ENCODE measurements around the gene SLC1A1.

The SLC1A1 gene

DNA sequence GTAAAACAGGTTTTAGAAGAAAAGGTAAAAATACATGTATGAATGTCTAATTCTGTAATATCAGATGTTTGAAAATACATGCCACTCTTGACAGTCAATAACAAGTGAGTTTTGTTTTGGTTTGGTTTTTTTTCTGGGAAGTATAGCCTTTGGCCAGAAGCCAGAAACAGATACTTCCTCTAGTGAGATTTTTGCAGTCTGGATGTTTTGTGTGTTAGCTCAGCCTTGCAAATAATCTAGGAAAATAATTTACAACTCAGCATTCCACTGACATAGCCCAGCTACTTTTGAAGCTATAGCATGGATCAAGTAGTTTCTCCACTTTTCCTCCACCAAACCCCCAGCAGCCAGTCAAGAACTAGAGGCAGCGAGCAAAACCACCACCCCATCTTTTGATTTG, 56.7 kb downstream of the SLC1A1 start:
- DNase-seq: no peak

DNA sequence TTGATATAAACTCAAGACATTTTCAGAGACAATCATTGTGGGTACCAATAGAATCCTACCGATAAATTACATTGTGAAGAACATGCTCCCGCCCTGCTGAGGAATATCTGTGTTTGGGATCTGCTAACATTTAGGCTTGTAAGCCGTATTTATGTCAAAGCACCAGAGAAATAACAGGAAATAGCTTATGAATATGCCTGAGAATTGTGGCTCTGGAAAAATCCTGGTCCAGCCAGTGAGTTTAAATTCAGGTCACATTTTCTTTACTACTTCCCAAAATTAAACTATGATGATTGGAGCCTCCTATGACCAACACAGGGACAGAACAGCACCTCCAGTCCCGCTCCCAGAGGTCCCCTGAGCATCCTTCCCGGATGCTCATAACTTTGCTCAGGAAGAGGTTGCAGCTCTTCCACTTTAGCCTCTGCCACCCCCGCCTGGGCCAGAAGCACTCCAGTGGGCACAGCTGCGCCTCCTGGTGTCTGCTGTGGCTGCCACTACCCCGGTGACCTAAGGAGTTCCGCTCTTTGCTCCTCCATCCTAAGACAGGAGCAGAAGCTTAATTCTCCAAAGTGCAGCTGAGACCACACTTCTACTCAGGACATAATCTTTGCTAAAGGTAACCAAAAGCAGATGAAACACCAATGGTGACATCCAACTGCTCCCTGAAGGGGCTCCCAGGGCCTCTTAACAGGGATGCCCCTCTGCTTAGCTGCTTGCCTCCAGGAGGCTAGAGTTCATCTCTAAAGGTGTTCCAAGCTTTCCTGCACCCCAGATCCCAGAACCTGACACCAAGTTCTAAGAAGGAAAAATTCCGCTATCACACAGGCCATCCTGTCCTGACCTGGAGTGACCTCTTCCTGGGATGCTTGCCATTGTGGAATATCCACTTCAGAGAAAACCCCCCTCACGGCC, 58.8 kb downstream of the SLC1A1 start:
- no peak for DNase-seq

DNA sequence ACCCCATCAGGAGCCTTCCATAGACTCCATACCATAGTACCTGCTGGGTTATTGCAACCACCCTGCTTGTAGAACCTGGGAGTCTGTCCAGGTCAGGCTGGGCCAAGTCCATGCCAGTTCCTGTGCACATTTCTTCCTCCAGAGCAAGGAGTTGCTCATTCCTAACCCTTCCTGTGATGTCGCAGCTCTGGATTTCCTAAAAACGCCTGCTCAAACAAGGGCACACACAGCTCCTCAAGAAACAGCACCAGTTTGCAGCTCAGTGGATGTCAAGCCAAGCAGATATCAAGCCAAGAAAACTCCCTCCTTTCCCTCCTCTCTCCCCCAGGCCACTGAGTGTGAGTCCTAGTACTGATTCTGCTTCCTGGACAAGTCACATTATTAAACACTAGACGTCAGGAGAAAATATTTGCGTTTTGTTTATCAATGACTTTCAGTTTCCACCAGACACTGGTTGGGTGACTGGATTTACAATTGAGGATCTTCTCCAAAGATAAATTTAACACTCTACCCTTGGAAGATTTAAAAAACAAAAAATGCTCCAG, 59.6 kb downstream of the SLC1A1 start:
- DNase-seq: no peak

DNA sequence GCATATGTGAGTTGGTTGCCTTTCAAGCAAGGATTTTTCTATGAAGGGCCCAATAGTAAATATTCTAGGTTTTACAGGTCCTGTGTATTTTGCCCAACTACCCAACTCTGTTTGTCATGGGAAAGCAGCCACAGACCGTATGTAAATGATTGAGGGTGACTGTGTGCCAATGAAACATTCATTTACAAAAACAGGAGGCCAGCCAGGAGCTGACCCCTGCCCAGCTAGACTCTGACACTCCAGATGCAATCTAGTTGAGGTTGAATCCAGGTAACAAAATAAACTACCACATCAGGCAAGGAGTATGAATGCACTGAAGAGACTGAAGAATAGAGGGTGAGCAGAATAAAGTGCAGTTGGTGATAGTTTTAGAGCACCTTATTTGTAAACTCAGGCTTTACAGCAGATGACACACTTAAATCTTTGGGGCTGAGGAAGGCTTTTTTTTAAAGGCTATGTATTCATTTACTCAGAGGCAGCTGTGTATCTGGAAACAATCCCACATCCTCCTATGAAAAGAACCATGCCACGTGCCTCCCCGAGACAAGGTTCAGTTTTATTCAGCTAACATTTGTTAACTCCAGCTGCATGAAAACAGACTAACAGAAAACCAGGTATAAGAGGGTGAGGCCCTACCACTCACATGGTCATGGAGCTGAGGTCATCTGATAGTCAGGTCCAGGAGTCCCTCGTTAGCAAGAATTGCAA, 60.7 kb downstream of the SLC1A1 start:
- peak; percentile 70 for DNase-seq

DNA sequence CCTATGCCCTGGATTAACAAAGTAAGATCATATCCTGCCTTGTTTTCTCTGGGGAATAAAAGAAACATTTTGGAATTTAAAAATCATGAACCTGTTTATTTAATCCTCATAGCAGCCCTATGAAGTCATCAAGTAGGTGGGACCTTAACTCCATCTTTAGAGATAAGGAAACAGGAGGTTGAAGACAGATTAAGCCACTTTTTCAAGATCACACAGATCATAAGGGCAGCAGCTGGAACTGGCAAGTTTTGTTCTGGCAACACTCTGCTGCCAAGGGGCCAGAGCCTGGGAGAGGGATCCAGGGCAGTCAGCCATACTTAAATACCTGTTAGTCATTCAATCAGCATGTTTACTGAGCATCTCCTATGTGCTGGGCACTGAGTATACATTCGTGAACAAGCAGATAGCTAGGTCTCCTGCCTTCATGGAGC, 63.7 kb downstream of the SLC1A1 start:
- DNase-seq: no peak

DNA sequence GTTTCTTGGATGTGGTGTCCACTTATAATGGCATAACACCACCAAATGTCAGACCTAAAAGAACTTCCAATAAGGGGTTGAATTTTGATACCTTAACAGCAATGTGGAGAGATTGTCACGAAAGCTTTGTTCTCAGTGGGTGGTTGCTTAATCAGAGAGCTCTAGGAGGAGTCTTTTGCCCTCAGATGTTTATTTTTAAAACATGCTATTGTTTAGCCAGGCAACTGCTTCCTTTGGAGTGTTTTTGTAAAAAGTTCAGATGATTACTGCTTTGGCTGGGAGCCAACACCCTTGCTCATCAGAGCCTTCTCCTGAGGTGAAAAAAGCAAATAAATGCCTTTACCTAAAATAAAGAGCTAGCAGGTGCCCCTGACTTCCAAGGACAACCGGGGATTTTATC, 65.0 kb downstream of the SLC1A1 start:
- DNase-seq: no peak

DNA sequence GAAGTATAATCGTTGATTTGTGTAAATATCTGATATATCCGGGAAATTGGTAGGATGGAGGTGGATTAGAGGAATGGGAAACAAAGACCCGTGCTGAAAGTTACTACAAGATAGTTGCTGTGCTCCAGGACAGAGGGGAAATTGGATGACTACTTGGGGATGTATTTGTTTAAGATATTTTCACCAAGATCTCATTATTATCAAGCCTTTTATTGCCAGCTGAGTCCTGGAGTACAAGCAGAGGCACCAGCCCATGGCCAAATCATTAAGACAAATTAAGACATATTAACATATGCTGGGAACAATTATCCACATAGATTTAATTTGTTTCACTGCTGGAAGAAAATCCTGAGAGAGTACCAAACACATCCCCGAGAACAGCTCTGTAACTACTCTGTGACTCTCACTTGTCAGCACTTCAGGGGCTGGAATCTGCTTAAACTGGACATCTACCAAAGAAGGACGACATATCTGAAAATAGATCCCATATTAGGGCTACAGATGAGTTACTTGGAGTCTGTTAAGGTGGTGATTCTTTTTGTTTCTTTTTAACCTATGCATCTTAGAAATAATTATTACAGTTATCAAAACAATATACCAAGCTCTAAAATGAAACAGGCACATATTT, 68.2 kb downstream of the SLC1A1 start:
- no peak for DNase-seq

DNA sequence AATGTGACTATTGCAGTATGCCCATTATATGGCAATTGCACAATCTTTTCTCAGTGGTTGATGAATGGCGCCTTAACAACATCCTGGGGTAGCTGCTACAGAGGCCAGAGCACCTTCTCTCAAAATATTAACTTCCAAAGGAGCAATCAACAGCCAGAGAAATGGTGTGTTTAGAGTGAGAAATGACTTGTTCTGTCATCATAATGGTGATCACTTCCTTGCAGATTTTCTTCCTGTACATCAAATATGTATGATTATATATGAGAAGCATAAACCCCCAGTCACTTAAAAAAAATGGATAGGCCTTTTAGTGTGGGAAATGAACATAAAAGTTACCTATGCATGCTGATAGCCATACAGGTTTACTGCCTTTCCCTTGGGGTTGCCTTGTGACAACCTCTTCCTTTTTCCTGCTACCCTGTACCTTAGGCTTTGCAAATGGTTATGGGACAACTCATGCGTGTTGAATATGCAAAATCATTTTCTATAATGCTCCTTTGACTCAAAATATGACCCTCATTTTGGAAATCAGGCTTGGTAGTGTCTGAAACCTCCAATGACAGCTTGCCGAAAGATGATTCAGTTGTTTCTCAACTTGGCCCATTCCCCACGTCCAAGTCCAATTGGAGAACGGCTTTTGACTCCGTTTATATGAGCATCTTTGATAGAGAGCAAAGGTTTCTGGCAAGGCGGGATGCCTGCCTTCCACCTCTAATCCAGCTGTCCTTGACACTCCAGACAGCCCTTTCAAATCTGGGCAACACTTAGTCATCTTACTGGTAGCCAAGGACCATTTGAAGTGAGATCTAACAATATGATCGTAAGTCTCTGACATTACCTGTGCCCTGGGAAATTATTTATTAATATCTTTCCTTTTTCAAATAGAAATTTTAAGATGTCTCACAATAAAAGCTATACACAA, 69.3 kb downstream of the SLC1A1 start:
- no peak for DNase-seq

DNA sequence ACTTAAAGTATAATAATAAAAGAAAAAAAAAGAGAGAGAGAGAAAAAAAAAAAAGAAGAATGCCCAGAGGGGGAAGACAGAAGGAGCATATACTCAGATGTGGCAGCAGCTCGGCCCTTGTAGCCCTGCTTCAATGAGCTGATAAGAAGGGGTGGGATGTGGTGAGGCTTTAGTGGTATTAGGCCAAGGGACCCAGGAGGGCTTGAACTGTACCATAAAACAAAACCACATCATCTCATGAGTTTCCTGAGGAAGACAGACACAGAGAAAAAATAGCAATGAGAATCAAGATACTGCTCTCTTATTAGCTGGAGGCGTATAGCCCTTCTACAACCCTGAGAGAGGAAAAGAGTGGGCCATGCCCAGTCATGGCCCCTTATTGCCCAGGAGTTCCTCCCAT, 72.8 kb downstream of the SLC1A1 start:
- no peak for DNase-seq

DNA sequence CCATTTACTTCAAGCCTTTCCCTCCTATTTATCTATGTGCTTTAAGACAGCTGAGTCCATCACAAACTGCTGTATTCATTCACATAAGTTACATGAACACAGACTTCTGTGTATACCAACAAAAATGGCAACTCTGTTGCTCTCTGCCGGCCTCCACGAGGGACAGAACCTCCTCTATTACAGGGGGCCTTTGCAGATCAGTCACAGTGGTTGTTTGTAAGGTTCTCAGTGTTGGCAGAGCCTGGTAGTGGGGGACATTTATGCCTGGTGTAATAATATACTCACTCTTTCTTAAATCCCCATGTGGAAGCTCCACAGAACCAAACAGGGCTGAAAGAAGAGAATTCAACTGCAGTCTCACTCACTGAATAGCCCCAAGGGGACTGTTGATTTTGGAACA, 76.5 kb downstream of the SLC1A1 start:
- no peak for DNase-seq

DNA sequence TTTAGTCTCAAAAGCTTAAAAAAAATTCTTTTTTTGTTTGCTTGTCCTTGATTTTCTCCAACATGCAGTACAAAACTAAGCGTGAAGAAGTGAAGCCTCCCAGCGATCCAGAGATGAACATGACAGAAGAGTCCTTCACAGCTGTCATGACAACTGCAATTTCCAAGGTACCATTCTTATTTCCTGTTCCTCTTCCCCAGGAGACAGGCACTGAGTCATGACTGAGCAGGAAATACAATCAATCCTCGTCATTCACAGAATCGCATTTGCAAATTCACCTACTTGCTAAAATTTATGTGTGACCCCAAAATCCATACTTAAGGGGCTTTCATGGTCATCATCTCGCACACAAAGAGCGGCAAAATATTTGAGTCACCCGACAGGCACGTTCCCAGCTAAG, 77.3 kb downstream of the SLC1A1 start:
- no peak for DNase-seq

DNA sequence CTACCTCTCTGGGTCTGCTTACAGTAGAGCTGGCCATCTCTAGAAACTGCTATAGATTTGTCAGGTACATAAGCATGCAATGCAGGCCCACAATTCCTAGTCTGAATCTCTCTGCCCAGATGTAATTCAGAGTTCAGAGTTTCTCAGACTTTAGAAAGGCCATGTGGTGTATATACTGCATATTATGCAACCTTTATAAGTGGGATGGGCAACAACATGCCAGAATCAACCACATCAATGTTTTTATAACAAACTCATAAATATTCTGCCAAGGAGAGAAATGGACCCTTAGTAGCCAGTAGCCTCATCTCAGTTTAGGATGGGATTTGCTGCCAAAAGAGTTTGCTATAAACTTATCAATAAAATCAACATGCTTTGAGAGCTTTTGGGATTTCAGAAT, 78.8 kb downstream of the SLC1A1 start:
- DNase-seq: no peak

DNA sequence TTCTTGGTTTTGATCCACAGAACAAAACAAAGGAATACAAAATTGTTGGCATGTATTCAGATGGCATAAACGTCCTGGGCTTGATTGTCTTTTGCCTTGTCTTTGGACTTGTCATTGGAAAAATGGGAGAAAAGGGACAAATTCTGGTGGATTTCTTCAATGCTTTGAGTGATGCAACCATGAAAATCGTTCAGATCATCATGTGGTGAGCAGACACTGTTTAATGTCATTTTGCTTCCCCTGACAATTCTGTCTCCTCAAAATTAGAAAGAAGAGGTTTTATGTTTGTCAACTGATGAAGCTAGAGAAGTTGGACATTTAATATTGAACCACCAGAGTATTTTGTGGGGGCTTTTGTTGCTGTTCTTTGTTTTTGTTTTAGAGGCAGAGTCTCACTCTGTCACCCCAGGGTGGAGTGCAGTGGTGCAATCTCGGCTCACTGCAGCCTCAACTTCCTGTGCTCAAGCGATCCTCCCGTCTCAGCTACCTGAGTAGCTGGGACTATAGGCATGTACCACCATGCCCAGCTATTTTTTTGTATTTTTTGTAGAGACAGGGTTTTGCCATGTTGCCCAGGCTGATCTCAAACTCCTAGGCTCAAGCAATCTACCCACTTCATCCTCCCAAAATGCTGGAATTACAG, 82.0 kb downstream of the SLC1A1 start:
- no peak for DNase-seq

DNA sequence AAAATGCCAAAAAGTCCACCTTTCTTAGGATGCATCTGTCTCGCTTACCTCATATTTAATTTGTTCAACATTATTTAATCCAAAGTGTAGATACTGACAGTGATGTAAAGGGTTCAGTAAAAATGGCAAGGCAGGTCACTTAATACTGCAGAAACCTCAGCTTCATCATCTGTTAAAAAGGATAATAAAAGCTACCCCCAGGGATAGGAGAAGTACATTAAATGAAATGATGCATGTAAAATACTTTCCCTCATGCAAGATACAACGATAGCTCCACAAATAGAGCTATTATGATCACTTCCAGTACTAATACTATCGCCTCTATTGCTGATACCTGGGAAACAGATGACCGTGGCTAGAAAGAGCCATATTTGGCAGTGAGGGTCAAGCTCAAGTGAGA, 82.9 kb downstream of the SLC1A1 start:
- DNase-seq: no peak

DNA sequence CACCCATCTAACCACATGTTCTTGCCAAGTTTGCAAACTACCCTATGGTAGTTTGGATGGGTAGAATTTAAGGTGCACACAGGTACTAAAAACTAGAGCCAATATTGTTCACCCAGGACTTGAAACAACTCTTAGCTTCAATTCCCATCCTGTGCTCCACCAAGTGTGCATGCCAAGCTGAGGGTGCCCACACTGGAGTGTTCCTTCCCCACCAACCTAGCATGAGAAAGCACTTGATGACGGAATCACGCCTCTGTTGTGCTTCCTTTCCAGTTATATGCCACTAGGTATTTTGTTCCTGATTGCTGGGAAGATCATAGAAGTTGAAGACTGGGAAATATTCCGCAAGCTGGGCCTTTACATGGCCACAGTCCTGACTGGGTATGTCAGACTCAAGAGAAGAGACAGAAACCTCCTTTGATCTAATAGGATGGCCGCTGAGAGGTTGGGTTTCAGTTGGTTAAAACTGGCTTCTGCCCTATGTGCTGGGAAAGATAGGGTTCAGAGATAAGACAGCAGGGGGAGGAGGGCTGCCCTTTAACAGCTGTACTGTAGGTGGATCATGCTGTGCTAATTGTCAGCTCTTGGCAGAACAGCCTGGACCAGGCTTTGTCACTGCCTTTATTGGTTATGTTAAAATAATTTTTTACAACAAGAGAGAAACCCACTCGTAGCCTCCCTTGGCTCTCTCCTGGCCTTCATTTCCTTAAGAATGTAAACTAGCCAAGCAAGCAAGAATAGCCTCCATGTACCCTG, 83.5 kb downstream of the SLC1A1 start:
- DNase-seq: peak; percentile 85

DNA sequence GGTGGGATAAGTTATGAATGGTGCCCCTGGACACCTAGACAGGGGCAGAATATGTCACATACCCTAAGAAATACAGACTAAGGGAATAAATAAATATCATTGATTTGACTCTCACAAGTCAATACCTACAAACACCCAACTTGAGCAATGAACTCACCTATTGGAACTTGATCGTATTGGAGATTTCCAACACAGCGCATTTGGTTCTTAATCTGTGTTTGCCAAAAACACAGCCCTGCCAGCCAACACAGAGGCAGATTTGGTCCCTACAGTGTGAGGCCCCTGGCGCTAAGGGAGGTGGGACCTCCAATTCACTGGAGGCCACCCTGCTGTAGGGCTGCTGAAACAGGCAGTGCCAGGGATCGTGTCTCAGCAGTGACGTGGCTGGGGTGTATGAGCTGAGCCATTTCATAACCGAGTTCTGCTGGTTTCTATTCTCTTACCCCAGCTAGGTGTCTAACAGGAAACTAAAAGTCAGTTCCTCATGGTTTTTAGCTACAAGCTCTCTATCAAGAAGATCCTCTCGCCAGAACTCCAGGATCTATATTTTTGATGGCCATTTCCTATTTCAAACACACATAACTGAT, 84.5 kb downstream of the SLC1A1 start:
- DNase-seq: no peak

DNA sequence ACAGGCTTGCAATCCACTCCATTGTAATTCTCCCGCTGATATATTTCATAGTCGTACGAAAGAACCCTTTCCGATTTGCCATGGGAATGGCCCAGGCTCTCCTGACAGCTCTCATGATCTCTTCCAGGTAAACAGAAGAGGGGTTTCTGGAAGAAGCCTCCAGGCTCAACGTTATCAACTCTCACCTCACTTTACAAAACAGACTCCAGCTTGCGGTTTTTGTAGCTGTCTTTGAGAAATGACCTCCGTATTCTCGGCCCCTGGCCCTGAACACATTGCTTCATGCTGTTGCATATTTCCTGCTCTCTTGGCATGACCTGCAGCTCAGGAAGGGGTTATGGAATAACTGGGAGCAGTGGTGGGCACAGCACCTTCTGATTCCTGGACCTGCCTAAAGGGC, 85.7 kb downstream of the SLC1A1 start:
- DNase-seq: no peak

DNA sequence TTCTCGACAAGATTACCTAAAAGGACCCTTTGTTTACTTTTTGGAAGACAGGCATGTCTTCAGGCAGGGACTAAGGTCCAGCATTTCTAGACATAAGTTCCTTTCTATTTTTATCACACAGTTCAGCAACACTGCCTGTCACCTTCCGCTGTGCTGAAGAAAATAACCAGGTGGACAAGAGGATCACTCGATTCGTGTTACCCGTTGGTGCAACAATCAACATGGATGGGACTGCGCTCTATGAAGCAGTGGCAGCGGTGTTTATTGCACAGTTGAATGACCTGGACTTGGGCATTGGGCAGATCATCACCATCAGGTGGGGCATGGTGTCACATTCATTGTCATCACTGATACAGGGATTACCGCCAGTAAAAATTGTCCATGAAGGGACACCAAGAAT, 86.2 kb downstream of the SLC1A1 start:
- DNase-seq: no peak

DNA sequence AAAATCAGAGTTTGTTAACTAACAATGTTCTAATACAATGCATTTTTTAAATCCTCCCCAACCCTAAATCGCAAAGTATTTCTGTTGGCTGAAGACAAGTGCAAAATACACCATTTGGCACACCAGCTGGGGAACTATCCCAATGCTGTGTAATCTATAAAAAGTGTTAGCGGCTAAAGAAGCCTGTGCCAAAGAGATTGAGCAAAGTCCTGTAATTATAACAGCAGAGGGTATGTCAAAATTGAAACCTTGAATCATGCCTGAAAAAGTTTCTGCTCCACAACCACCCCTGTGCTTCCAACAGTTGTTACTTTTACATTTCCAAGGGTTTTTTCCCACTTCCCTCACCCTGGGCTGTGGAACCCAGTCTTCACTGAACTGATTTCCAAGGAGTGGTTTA, 88.7 kb downstream of the SLC1A1 start:
- no peak for DNase-seq

DNA sequence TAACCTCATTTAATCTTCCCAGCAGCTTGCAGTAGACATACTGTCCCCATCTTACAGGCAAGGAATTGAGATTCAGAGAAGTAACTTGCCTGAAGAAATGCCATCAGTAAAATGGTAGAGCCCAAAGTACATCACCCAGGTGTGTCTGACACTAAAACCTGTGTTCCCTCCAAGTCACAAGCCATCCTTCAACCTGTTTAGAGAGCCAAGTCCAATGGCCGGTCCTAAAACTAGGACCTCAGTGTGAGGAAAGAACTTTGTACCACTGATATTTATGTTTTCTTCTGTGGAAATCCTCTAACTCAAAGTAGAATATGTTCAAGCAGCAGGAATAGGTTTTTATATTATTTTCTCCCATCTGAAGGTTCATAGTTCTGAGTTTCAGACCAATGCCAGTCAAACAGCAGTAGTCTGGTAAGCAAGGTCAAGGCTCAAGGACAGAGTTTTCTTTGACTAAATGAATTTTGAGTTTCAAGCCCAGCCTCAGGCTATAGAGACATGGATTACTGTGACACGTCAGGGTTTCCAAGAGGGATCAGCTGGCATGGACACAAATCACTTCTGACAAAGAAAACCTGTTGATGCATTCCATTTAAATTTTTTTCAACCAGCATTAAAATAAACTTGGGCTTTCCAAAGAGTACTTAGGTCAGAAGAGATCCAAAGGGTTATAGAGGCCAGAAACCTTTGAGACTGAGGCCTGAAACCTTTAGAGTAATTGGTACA, 90.9 kb downstream of the SLC1A1 start:
- DNase-seq: no peak

Data from NCI-H1092 treated with DMSO at 0.1 percent for 48 hours (cell line).